Testis (tissue), 3 donors: ENCODE measurements around the gene STYX. TPM values are rescaled to one million over a fixed set of nuclear protein-coding genes. Genes with fewer than 3 reads are reported as not detected.

ENCODE experiments used
- DNase-seq: peaks from one replicate; pipeline ENCODE4 v3.0.0-alpha.2; 2019
- H3K27ac ChIP-seq, 2 donors: fragments of 200-600 bp; sonication (generic); one replicate each; pipeline ENCODE4 v1.5.1; 2019
- H3K27me3 ChIP-seq: fragments of 200-600 bp; sonication (generic); one replicate; pipeline ENCODE4 v1.5.1; 2019
- H3K36me3 ChIP-seq: fragments of 200-600 bp; sonication (generic); one replicate; pipeline ENCODE4 v1.5.1; 2017; ENCODE audit warnings: low read depth; ENCODE audit errors: missing control alignments
- H3K4me1 ChIP-seq: fragments of 200-600 bp; sonication (generic); one replicate; pipeline ENCODE4 v1.5.1; 2019
- H3K4me3 ChIP-seq, 2 donors: fragments of 200-600 bp; sonication (generic); one replicate each; pipeline ENCODE4 v1.5.1; 2017 to 2019
- H3K9me3 ChIP-seq: fragments of 200-600 bp; sonication (generic); one replicate; pipeline ENCODE4 v1.5.1; 2017
- CTCF ChIP-seq, 3 experiments: fragments of 450-650 bp in 2 of 3; fragments of 200-600 bp in 1 of 3; sonication (generic) in 1 of 3; IDR thresholded peaks; one replicate each; pipeline ENCODE4 v1.5.1; 2016 to 2019; ENCODE audit warnings: antibody characterized with exemption in 3 of 3, mild to moderate bottlenecking in 2 of 3, moderate library complexity in 1 of 3
- POLR2A ChIP-seq: fragments of 450-650 bp; IDR thresholded peaks from one replicate; pipeline ENCODE4 v1.6.1; 2017; ENCODE audit warnings: antibody characterized with exemption, mild to moderate bottlenecking, moderate library complexity
- WGBS, 2 donors: methylation state at CpG; one replicate each; pipeline ENCODE4 v1.1.5; 2018; 5-methylcytosine and 5-hydroxymethylcytosine counted together
- intact Hi-C: fragments of 100-400 bp; cut with DNase I; formaldehyde crosslinking; loops from one replicate; pipeline ENCODE4 v1.15.1; 2023; ENCODE audit warnings: low total_unique reads
- polyA plus RNA-seq: library from polyadenylated mRNA; stranded (reverse); fragments of 350-450 nt; fragmentation: Illumina TruSeq; extraction: RNeasy Lipid Tissue Mini Kit (QIAGEN cat#74804); gene quantifications from one replicate; pipeline ENCODE4 v1.2.3, GENCODE V29; 2014; ENCODE audit warnings: low read depth, low replicate concordance; ENCODE audit not compliant: insufficient read depth
- small RNA-seq, 2 donors: library from RNA; depleted of rRNA; stranded (forward); fragments of <200 nt; gene quantifications; one replicate each; pipeline ENCODE3, GENCODE V24; 2016
- total RNA-seq, 2 donors: library from RNA; depleted of rRNA; stranded (reverse); fragments of >200 nt; gene quantifications; one replicate each; pipeline ENCODE4 v1.2.3, GENCODE V29; 2016

Gene STYX
- total and polyA plus RNA-seq, 3 donors from 2014 or later, result 19.5 to 26.5 (median 20.4) TPM

- no peak overlapping the region for H3K4me3 ChIP-seq
These were observed 78.1 kb downstream of the STYX start for GRCh38 chr14:52808101-52808500.

GRCh38 chr14:52821805-52822250 is 91.9 kb downstream of the STYX start:
- no peaks in the 10 kb centered on the region for H3K4me1 ChIP-seq
- H3K27ac ChIP-seq, result no peak overlapping the region
- no peak for DNase-seq
- H3K36me3 ChIP-seq, result no peaks in the 10 kb centered on the region
- TF ChIP-seq CTCF (IDR thresholded peaks at IDR 0.05), result no peak
- TF ChIP-seq POLR2A, result no peak
- intact Hi-C loops, result loop anchor here (5.0 kb wide), 1 partner anchor 140 kb away; no protein-coding TSS in a partner anchor
- no peaks in the 10 kb centered on the region for H3K9me3 ChIP-seq
- no peak overlapping the region for H3K4me3 ChIP-seq
- H3K27me3 ChIP-seq, result no peaks in the 10 kb centered on the region
- 80 to 85% methylated on average over 7 of the region's 7 CpGs for WGBS, 2 donors

More at GRCh38 chr14:52808101-52808500, 78.1 kb downstream of the STYX start:
- DNase-seq, result no peak
- Histone ChIP-seq H3K27me3 (no peaks in the 10 kb centered on the region), H3K4me1 (no peaks in the 10 kb centered on the region), H3K36me3 (no peaks in the 10 kb centered on the region), H3K9me3 (no peaks in the 10 kb centered on the region), H3K27ac (no peak overlapping the region)
- intact Hi-C loops, result no loop called here
- WGBS, 2 donors, result 74 to 93% methylated on average over 1 of the region's 1 CpG
- TF ChIP-seq POLR2A (no peak), CTCF (IDR thresholded peaks at IDR 0.05) (no peak)

GRCh38 chr14:52824462-52824861 is 94.5 kb downstream of the STYX start:
- Histone ChIP-seq H3K9me3 (no peaks in the 10 kb centered on the region), H3K36me3 (no peaks in the 10 kb centered on the region), H3K4me3 (no peak overlapping the region), H3K27me3 (no peaks in the 10 kb centered on the region), H3K4me1 (no peaks in the 10 kb centered on the region), H3K27ac (no peak overlapping the region)
- no peak for DNase-seq
- intact Hi-C loops, result loop anchor here (5.0 kb wide), 1 partner anchor 138 kb away; no protein-coding TSS in a partner anchor
- WGBS, 2 donors, result 66 to 68% methylated on average over 4 of the region's 4 CpGs
- TF ChIP-seq CTCF (IDR thresholded peaks at IDR 0.05), result no peak
- no peak for TF ChIP-seq POLR2A

Small RNA genes within 50 kb of the gene (small RNA-seq; reads per million reads assigned to genes)
- 0 to 0.09 reads per million in 2 donors for gene AL139317.2

Other genes with a start within 250 kb of the STYX start
- gene TXNDC16, start 177.7 kb upstream of the STYX start, total RNA-seq, result 10 to 100 TPM; 15.8 to 21.5 TPM
- gene TXNDC16, start 177.7 kb upstream of the STYX start, polyA plus RNA-seq, result 11.9 TPM
- 1 to 10 TPM; 7.1 to 9.4 TPM for gene GPR137C, start 177.3 kb upstream of the STYX start, total RNA-seq
- 2.9 TPM for gene GPR137C, start 177.3 kb upstream of the STYX start, polyA plus RNA-seq
- 10 to 100 TPM; 26.6 to 27.7 TPM for gene ERO1A, start 34.6 kb upstream of the STYX start, total RNA-seq
- 11.0 TPM for gene ERO1A, start 34.6 kb upstream of the STYX start, polyA plus RNA-seq
- 10 to 100 TPM; 59.0 to 75.9 TPM for gene PSMC6, start 23.0 kb upstream of the STYX start, total RNA-seq
- 45.0 TPM for gene PSMC6, start 23.0 kb upstream of the STYX start, polyA plus RNA-seq
- 10 to 100 TPM; 18.7 to 19.9 TPM for gene GNPNAT1, start 61.4 kb downstream of the STYX start, total RNA-seq
- gene GNPNAT1, start 61.4 kb downstream of the STYX start, polyA plus RNA-seq, result 37.6 TPM
- 10 to 100 TPM; 36.8 to 45.7 TPM for gene FERMT2, start 220.9 kb downstream of the STYX start, total RNA-seq
- gene FERMT2, start 220.9 kb downstream of the STYX start, polyA plus RNA-seq, result 37.6 TPM